ENCODE data around the gene CLCN2.

CLCN2 gene

DNA sequence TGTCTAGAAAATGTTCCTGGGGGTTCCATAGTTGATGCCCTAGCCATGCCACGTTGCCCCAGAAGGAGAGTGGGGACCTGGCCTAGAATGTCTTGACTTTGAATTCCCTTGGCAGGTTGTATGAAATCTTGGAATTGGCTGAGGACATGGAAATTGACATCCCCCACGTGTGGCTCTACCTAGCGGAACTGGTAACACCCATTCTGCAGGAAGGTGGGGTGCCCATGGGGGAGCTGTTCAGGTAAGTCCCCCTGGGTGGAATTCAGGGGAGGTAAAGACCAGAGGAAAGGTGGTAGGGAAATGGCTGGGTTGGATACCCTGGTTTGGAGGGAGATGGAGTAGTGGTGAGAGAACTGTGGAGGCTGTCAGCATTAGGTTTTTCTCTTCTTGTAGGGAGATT is 32.9 kb downstream of the CLCN2 start:
- TF ChIP-seq, protein P1, sequence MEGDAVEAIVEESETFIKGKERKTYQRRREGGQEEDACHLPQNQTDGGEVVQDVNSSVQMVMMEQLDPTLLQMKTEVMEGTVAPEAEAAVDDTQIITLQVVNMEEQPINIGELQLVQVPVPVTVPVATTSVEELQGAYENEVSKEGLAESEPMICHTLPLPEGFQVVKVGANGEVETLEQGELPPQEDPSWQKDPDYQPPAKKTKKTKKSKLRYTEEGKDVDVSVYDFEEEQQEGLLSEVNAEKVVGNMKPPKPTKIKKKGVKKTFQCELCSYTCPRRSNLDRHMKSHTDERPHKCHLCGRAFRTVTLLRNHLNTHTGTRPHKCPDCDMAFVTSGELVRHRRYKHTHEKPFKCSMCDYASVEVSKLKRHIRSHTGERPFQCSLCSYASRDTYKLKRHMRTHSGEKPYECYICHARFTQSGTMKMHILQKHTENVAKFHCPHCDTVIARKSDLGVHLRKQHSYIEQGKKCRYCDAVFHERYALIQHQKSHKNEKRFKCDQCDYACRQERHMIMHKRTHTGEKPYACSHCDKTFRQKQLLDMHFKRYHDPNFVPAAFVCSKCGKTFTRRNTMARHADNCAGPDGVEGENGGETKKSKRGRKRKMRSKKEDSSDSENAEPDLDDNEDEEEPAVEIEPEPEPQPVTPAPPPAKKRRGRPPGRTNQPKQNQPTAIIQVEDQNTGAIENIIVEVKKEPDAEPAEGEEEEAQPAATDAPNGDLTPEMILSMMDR (IDR thresholded peaks at IDR 0.05), result no peak

DNA sequence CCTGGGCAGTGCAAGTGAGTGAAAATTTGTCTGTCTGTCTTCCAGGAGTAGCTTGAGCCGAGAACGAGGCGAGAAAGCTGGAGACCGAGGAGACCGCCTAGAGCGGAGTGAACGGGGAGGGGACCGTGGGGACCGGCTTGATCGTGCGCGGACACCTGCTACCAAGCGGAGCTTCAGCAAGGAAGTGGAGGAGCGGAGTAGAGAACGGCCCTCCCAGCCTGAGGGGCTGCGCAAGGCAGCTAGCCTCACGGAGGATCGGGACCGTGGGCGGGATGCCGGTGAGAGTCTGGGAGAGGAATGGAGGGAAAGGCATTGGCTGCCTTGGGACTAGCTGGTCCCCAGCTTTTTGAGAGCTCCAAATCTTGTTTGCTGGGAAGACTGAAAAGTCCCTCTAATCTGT is 34.2 kb downstream of the CLCN2 start:
- TF ChIP-seq, protein P1 (IDR thresholded peaks at IDR 0.05), result no peak

DNA sequence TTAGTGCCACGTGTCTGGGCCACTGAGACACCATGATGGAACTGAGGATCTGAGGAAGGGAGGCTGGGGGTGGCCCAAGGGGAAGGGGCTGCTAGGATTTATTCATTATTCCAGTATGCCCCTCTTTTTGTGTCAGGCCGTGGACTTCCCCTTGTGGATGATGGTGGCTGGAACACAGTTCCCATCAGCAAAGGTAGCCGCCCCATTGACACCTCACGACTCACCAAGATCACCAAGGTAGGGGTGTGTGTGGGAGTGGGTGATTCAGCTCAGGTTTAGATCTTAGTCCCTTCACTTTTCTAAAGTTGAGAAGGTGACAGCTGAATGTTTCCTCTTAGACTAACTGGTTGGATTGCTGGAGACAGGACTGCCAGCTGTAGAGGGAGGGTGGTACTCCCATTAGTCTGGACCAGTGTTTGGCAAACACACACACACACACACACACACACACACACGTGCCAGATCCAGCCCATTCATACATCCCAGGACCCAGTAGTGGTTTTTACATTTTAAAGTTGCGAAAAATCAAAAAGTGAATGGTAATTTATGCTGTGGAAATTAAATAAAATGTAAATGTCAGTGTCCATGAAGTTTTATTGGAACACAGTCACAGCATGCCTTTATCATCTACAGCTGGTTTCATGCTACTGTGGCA is 35.6 kb downstream of the CLCN2 start:
- TF ChIP-seq, protein P1 (IDR thresholded peaks at IDR 0.05), result no peak

DNA sequence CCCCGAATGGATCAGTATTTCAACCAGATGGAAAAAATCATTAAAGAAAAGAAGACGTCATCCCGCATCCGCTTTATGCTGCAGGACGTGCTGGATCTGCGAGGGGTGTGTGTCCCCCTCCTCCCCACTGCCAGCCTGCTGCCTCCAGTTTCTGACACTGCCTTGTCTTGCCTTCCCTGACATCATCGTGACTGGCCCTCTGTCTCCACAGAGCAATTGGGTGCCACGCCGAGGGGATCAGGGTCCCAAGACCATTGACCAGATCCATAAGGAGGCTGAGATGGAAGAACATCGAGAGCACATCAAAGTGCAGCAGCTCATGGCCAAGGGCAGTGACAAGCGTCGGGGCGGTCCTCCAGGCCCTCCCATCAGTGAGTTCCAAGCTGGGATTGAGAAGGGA is 36.1 kb downstream of the CLCN2 start:
- TF ChIP-seq, protein P1 (IDR thresholded peaks at IDR 0.05), result no peak

DNA sequence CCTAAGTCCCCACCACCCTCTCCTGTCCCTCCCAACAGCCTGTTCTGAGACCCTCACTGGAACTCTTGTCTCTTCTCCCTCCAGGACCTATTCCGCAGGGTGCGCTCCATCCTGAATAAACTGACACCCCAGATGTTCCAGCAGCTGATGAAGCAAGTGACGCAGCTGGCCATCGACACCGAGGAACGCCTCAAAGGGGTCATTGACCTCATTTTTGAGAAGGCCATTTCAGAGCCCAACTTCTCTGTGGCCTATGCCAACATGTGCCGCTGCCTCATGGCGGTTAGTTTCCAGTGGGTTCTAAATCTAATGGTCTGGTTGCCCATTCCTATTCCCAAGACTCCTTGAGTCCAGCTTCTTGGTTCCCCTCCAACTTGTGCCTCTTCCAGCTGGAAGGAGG is 37.7 kb downstream of the CLCN2 start:
- TF ChIP-seq, protein P1 (IDR thresholded peaks at IDR 0.05), result no peak

DNA sequence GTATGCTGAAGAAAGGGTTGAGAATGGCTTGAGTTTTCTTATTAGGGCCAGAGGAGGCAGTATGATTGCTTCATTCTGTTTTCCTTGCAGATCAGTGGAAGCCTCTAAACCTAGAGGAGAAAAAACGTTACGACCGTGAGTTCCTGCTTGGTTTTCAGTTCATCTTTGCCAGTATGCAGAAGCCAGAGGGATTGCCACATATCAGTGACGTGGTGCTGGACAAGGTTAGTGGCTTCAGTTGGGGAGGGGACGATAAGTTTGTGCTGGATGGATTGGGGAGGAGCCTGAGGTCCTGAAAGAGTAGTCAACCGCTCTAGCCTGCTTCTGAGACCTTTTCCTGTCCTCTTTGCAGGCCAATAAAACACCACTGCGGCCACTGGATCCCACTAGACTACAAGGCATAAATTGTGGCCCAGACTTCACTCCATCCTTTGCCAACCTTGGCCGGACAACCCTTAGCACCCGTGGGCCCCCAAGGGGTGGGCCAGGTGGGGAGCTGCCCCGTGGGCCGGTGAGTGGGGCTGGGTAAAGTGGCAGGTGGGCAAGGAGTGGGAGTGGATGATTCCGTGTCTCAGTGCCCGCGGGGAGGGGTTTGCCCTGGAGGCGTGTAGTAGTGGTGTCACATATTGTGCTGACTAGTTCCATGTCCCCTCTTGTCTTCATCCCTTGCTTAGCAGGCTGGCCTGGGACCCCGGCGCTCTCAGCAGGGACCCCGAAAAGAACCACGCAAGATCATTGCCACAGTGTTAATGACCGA is 38.5 kb downstream of the CLCN2 start:
- TF ChIP-seq, protein P1 (IDR thresholded peaks at IDR 0.05), result no peak

DNA sequence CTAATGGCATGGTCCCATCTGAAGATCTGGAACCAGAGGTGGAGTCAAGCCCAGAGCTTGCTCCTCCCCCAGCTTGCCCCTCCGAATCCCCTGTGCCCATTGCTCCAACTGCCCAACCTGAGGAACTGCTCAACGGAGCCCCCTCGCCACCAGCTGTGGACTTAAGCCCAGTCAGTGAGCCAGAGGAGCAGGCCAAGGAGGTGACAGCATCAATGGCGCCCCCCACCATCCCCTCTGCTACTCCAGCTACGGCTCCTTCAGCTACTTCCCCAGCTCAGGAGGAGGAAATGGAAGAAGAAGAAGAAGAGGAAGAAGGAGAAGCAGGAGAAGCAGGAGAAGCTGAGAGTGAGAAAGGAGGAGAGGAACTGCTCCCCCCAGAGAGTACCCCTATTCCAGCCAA is 39.7 kb downstream of the CLCN2 start:
- TF ChIP-seq, protein P1 (IDR thresholded peaks at IDR 0.05), result no peak
